DOHH2 (cell line): Measurements from ENCODE around the gene KAT7.

Experiments
- H3F3A ChIP-seq: fragments of 200-600 bp; sonication (generic), shearing (Covaris generic); 2 replicates; pipeline ENCODE4 v1.6.0; 2016; ENCODE audit warnings: antibody characterized with exemption, mild to moderate bottlenecking; ENCODE audit not compliant: control insufficient read depth, insufficient read depth
- H3K27ac ChIP-seq: fragments of 200-600 bp; sonication (generic); 2 replicates; pipeline ENCODE4 v1.5.1; 2014; ENCODE audit warnings: low read depth, mild to moderate bottlenecking, low read length, moderate library complexity
- H3K27me3 ChIP-seq: fragments of 200-600 bp; sonication (generic); 2 replicates; pipeline ENCODE4 v1.6.1; 2014; ENCODE audit warnings: mild to moderate bottlenecking, low read length, mixed read lengths; ENCODE audit not compliant: control insufficient read depth
- H3K36me3 ChIP-seq: fragments of 200-600 bp; sonication (generic); 2 replicates; pipeline ENCODE4 v1.6.1; 2014; ENCODE audit warnings: mild to moderate bottlenecking, low read length, moderate library complexity, mixed read lengths; ENCODE audit not compliant: control insufficient read depth
- H3K4me1 ChIP-seq: fragments of 200-600 bp; sonication (generic); 2 replicates; pipeline ENCODE4 v1.6.1; 2014; ENCODE audit warnings: mild to moderate bottlenecking, low read length, mixed read lengths; ENCODE audit not compliant: control insufficient read depth
- H3K4me2 ChIP-seq: fragments of 200-600 bp; sonication (generic); 2 replicates; pipeline ENCODE4 v1.6.0; 2014; ENCODE audit warnings: mild to moderate bottlenecking, low read length, moderate library complexity
- H3K4me3 ChIP-seq: fragments of 200-600 bp; sonication (generic); 2 replicates; pipeline ENCODE4 v1.5.1; 2014; ENCODE audit warnings: mild to moderate bottlenecking, low read length, mixed read lengths
- H3K79me2 ChIP-seq: fragments of 200-600 bp; sonication (generic); 2 replicates; pipeline ENCODE4 v1.6.1; 2014; ENCODE audit warnings: mild to moderate bottlenecking, low read length, mixed read lengths; ENCODE audit not compliant: control insufficient read depth
- H3K9me2 ChIP-seq: fragments of 200-600 bp; sonication (generic); replicated peaks from 2 replicates; pipeline ENCODE4 v1.6.1; 2014; ENCODE audit warnings: mild to moderate bottlenecking, low read length, mixed read lengths; ENCODE audit not compliant: control insufficient read depth
- H3K9me3 ChIP-seq: fragments of 200-600 bp; sonication (generic); 2 replicates; pipeline ENCODE4 v1.6.1; 2014; ENCODE audit warnings: antibody characterized with exemption, low read length, mixed read lengths; ENCODE audit not compliant: control insufficient read depth, insufficient read depth
- H4K20me1 ChIP-seq: fragments of 200-600 bp; sonication (generic); 2 replicates; pipeline ENCODE4 v1.6.0; 2014; ENCODE audit warnings: low read depth, mild to moderate bottlenecking, antibody characterized with exemption, low read length, moderate library complexity; ENCODE audit not compliant: control insufficient read depth, insufficient read depth
- EZH2phosphoT487 ChIP-seq: fragments of 200-600 bp; sonication (generic); IDR thresholded peaks from 2 replicates; pipeline ENCODE4 v1.6.1; 2017; ENCODE audit warnings: borderline replicate concordance, mild to moderate bottlenecking, antibody characterized with exemption, low read length, moderate library complexity, mixed read lengths
- TF ChIP-seq, protein P1 (sequence below): fragments of 200-600 bp; sonication (generic); IDR thresholded peaks from one replicate; pipeline ENCODE4 v1.5.1; 2014; ENCODE audit warnings: antibody characterized with exemption, mild to moderate bottlenecking, low read depth, low read length; ENCODE audit not compliant: poor library complexity, severe bottlenecking

The KAT7 gene

DNA sequence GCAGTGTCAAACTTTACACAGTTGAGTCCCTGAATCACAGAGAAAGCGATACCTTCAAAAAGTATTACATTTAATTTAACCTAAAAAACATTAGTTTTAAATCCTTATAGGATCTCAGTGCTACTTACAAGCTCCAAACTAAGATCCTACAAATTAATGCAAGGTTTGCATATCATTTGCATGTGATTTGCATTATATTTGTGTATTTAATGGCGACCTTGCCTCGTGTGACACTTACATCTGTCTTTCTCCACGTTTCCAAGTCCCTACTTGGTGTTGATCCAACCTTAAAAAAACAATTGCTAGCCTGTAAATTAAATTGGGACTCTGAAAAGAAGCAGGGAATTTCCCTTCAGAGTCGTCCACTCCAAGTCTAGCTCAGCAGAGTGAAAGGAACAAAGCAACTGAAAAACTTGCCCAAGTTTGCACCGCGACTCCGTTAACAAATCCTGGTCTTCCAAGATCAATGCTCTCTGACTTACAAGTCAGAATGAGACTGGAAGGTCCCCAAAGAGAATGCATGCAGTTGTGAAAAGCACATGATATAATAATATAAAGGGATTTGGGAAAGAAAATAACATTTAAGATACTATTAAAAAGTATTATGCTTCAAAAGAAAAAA, 23.8 kb upstream of the KAT7 start:
- TF ChIP-seq EZH2phosphoT487: no peak
- TF ChIP-seq, protein P1, sequence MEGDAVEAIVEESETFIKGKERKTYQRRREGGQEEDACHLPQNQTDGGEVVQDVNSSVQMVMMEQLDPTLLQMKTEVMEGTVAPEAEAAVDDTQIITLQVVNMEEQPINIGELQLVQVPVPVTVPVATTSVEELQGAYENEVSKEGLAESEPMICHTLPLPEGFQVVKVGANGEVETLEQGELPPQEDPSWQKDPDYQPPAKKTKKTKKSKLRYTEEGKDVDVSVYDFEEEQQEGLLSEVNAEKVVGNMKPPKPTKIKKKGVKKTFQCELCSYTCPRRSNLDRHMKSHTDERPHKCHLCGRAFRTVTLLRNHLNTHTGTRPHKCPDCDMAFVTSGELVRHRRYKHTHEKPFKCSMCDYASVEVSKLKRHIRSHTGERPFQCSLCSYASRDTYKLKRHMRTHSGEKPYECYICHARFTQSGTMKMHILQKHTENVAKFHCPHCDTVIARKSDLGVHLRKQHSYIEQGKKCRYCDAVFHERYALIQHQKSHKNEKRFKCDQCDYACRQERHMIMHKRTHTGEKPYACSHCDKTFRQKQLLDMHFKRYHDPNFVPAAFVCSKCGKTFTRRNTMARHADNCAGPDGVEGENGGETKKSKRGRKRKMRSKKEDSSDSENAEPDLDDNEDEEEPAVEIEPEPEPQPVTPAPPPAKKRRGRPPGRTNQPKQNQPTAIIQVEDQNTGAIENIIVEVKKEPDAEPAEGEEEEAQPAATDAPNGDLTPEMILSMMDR: no peak
- H3K4me3 ChIP-seq: peak overlapping the region; percentile 76
- H3K36me3 ChIP-seq: no peaks in the 10 kb centered on the region
- no peaks in the 10 kb centered on the region; the same call in 1 of the 2 replicates for H3F3A ChIP-seq
- peaks cover 29% of the 10 kb centered on the region for H3K4me1 ChIP-seq
- H3K4me2 ChIP-seq: peak overlapping the region; percentile 78
- no peaks in the 10 kb centered on the region for H3K79me2 ChIP-seq
- no peaks in the 10 kb centered on the region for H4K20me1 ChIP-seq
- peaks cover 29% of the 10 kb centered on the region for H3K27me3 ChIP-seq
- H3K27ac ChIP-seq: no peak overlapping the region
- 0 out of 2 replicates have a peak, but pooled peaks cover 3% of the 10 kb centered on the region for H3K9me3 ChIP-seq
- H3K9me2 ChIP-seq: no peaks in the 10 kb centered on the region

GRCh38 chr17:49766918-49767530, 21.5 kb upstream of the KAT7 start:
- Histone ChIP-seq H3K4me3 (no peak overlapping the region), H4K20me1 (no peaks in the 10 kb centered on the region), H3K4me2 (no peak overlapping the region), H3K27me3 (peaks cover 31% of the 10 kb centered on the region), H3F3A (no peaks in the 10 kb centered on the region; the same call in 1 of the 2 replicates), H3K27ac (no peak overlapping the region), H3K9me3 (0 out of 2 replicates have a peak, but pooled peaks cover 3% of the 10 kb centered on the region), H3K9me2 (no peaks in the 10 kb centered on the region), H3K79me2 (no peaks in the 10 kb centered on the region), H3K4me1 (peaks cover 19% of the 10 kb centered on the region), H3K36me3 (no peaks in the 10 kb centered on the region)
- TF ChIP-seq, protein P1: no peak
- TF ChIP-seq EZH2phosphoT487: no peak

DNA sequence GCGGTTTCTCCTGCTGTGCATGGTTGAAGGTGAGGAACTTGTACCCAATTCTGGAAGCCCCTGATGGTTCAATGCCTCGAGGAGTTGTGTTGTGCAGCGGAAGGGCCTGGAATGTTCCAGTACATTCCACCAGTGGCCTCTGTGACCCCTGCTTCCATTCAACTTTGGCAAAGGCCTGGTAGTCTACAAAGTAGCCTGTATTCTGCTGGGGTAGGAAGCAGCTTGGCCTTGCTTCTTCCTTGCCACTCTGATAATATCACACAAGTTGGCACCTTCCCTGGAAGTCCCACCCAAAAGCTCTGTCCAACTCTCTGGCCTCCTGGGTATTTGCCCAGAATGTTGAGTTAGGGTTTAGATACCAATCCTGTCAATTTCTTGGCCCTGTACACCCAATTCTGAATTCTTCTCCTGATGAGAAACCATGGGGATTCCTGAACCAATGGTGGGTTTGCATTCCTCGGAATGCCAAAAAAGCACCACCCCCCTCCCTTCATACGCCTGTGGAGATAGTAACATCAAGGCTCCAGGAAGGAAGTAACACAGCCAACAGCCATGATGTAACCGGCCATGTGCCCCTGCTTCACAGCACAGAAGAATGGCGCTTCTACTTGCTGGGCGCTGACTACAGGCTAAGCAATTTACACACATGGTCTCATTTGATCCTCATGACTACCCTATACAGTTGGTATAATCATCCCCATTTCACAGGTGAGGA, 12.8 kb upstream of the KAT7 start:
- Histone ChIP-seq H3F3A (no peaks in the 10 kb centered on the region), H3K27me3 (0 out of 2 replicates have a peak, but pooled peaks cover 3% of the 10 kb centered on the region), H4K20me1 (no peaks in the 10 kb centered on the region), H3K79me2 (no peaks in the 10 kb centered on the region), H3K27ac (no peak overlapping the region), H3K4me1 (no peaks in the 10 kb centered on the region), H3K36me3 (no peaks in the 10 kb centered on the region), H3K4me2 (no peak overlapping the region), H3K9me2 (no peaks in the 10 kb centered on the region), H3K4me3 (no peak overlapping the region), H3K9me3 (no peaks in the 10 kb centered on the region)
- TF ChIP-seq, protein P1: no peak
- TF ChIP-seq EZH2phosphoT487: no peak
